Bronchial epithelial cell (primary cell): Measurements from ENCODE around the gene HDAC1. TPM values are rescaled to one million over a fixed set of nuclear protein-coding genes. Genes with fewer than 3 reads are reported as not detected.

ENCODE experiments used
- DNase-seq: peaks from one replicate; pipeline ENCODE4 v3.0.0-alpha.2; 2010; ENCODE audit warnings: low read depth
- FAIRE-seq: peaks from 2 replicates; lab custom pipeline; 2011; peaks lifted over from hg19 to GRCh38; lab: Jason Lieb, UNC
- H3K27me3 ChIP-seq: 2 replicates; pipeline ENCODE4 v1.5.1; 2011; ENCODE audit warnings: low read length; ENCODE audit not compliant: control insufficient read depth, insufficient read depth
- H3K36me3 ChIP-seq: 2 replicates; pipeline ENCODE4 v1.5.1; 2011; ENCODE audit warnings: low read length; ENCODE audit not compliant: control insufficient read depth, insufficient read depth
- H3K4me3 ChIP-seq: 2 replicates; pipeline ENCODE4 v1.5.1; 2011; ENCODE audit warnings: mild to moderate bottlenecking, low read depth, low read length, control low read depth
- CTCF ChIP-seq: IDR thresholded peaks from 2 replicates; pipeline ENCODE4 v1.5.1; 2011; ENCODE audit warnings: mild to moderate bottlenecking, moderate library complexity, low read length, control low read depth, inconsistent platforms; ENCODE audit not compliant: insufficient read depth, severe bottlenecking
- total RNA-seq: library from RNA; depleted of rRNA; stranded (reverse); fragments of >200 nt; gene quantifications from 2 replicates; pipeline ENCODE4 v1.2.1, GENCODE V29; 2014

HDAC1 gene
- total RNA-seq, 1 donor from 2014 or later, result 83.7 TPM

- no peak overlapping the region for H3K4me3 ChIP-seq
- no peak for TF ChIP-seq CTCF
- DNase-seq (no peak), FAIRE-seq (no peak)
- H3K27me3 ChIP-seq, result no peaks in the 10 kb centered on the region
- H3K36me3 ChIP-seq, result no peaks in the 10 kb centered on the region
Observed at GRCh38 chr1:32342704-32343103, 50.8 kb downstream of the HDAC1 start.

- FAIRE-seq, result no peak
- no peak for DNase-seq
Observed at GRCh38 chr1:32345289-32345827, 53.5 kb downstream of the HDAC1 start.

GRCh38 chr1:32346532-32347157 lies 54.8 kb downstream of the HDAC1 start:
- H3K4me3 ChIP-seq, result no peak overlapping the region
- DNase-seq (no peak), FAIRE-seq (no peak)
- H3K27me3 ChIP-seq, result no peaks in the 10 kb centered on the region
- TF ChIP-seq CTCF, result no peak
- H3K36me3 ChIP-seq, result no peaks in the 10 kb centered on the region

More at GRCh38 chr1:32345289-32345827, 53.5 kb downstream of the HDAC1 start:
- no peak overlapping the region for H3K4me3 ChIP-seq
- H3K36me3 ChIP-seq, result no peaks in the 10 kb centered on the region
- no peak for TF ChIP-seq CTCF
- H3K27me3 ChIP-seq, result no peaks in the 10 kb centered on the region

- Histone ChIP-seq H3K4me3 (no peak overlapping the region), H3K27me3 (no peaks in the 10 kb centered on the region), H3K36me3 (no peaks in the 10 kb centered on the region)
- no peak for FAIRE-seq
- no peak for TF ChIP-seq CTCF
- DNase-seq, result no peak
Observed at GRCh38 chr1:32349211-32349708, 57.4 kb downstream of the HDAC1 start.

- Histone ChIP-seq H3K4me3 (peak overlapping the region; percentile 54), H3K27me3 (no peaks in the 10 kb centered on the region), H3K36me3 (no peaks in the 10 kb centered on the region)
- FAIRE-seq, result no peak
- peak; percentile 60 for TF ChIP-seq CTCF
- DNase-seq, result no peak
Observed at GRCh38 chr1:32350785-32351398, 59.0 kb downstream of the HDAC1 start.
